HCT116 (cell line): ENCODE results near the gene CFAP46. TPM values are rescaled to one million over a fixed set of nuclear protein-coding genes. Genes with fewer than 3 reads are reported as not detected.

Source experiments
- ATAC-seq: fragments of 200-7000 bp; cut with Tn5 transposase; 2 replicates; pipeline ENCODE4 v1.9.1; 2020; ENCODE audit warnings: mild to moderate bottlenecking, moderate library complexity
- BruUV-seq: library from RNA; stranded (reverse); fragments of 400-500 nt; replicated peaks from 2 replicates; lab custom pipeline; 2021; lab: Mats Ljungman, UMichigan
- CTCF ChIA-PET: fragments of 300-600 bp; sonication (Branson Sonifier 250); formaldehyde crosslinking; loops from one replicate; lab custom pipeline; 2021; ENCODE audit warnings: antibody characterized with exemption; lab: Charles Lee
- POLR2A ChIA-PET: fragments of 300-600, 350-600 bp; sonication (Branson Sonifier 250); formaldehyde crosslinking; loops from one replicate; lab custom pipeline; 2021; ENCODE audit warnings: antibody characterized with exemption; lab: Charles Lee
- RAD21 ChIA-PET, 2 experiments: fragments of 300-600 bp; sonication (Branson Sonifier 250); formaldehyde crosslinking; loops; one replicate each; lab custom pipeline; 2023; ENCODE audit warnings: low total read pairs in 2 of 2; ENCODE audit not compliant: uncharacterized antibody in 2 of 2, unreplicated experiment in 2 of 2, low non-redundant PET in 1 of 2; lab: Charles Lee
- DNase-seq: peaks from one replicate; pipeline ENCODE4 v3.0.0-alpha.2; 2010; ENCODE audit warnings: low read depth, low spot score
- H2AFZ ChIP-seq: fragments of 200-600 bp; shearing (Covaris generic), sonication (generic); 2 replicates; pipeline ENCODE4 v1.6.1; 2017; ENCODE audit warnings: low read depth, mixed run types, mixed read lengths, antibody characterized with exemption, low read length; ENCODE audit not compliant: poor library complexity, severe bottlenecking
- H3K27ac ChIP-seq: 2 replicates; pipeline ENCODE4 v1.5.1; 2012; ENCODE audit warnings: low read depth, low read length
- H3K27me3 ChIP-seq: fragments of 200-600 bp; sonication (generic); 2 replicates; pipeline ENCODE4 v1.6.1; 2016; ENCODE audit warnings: mixed run types, low read length, mixed read lengths; ENCODE audit not compliant: insufficient read depth
- H3K36me3 ChIP-seq, 2 experiments: fragments of 200-500 bp in 1 of 2; fragments of 200-600 bp in 1 of 2; sonication (Bioruptor generic) in 1 of 2; sonication (generic) in 1 of 2; 2 replicates each; pipeline versions ENCODE4 v1.5.1 to v1.6.1; 2014 to 2016; ENCODE audit warnings: low read length in 2 of 2, inconsistent platforms in 1 of 2, mixed read lengths in 1 of 2, mixed run types in 1 of 2; ENCODE audit not compliant: insufficient read depth in 2 of 2, control insufficient read depth in 1 of 2
- H3K4me1 ChIP-seq, 2 experiments: fragments of 200-600 bp in 1 of 2; sonication (generic) in 1 of 2; 2 replicates each; pipeline versions ENCODE4 v1.5.1 to v1.6.1; 2012 to 2017; ENCODE audit warnings: low read length in 2 of 2, inconsistent platforms in 1 of 2, mild to moderate bottlenecking in 1 of 2, mixed read lengths in 1 of 2, mixed run types in 1 of 2, moderate library complexity in 1 of 2; ENCODE audit not compliant: insufficient read depth in 2 of 2, control insufficient read depth in 1 of 2
- H3K4me2 ChIP-seq: fragments of 200-600 bp; sonication (generic); 2 replicates; pipeline ENCODE4 v1.6.1; 2017; ENCODE audit warnings: mixed run types, low read length, mixed read lengths
- H3K4me3 ChIP-seq, 2 experiments: fragments of 200-600 bp in 1 of 2; sonication (generic) in 1 of 2; replicated peaks in 1 of 2; 2 replicates each; pipeline ENCODE4 v1.5.1; 2011 to 2016; ENCODE audit warnings: low read length in 2 of 2, control low read depth in 1 of 2, low read depth in 1 of 2, mild to moderate bottlenecking in 1 of 2, mixed read lengths in 1 of 2, mixed run types in 1 of 2
- H3K79me2 ChIP-seq: fragments of 200-600 bp; sonication (generic); 2 replicates; pipeline ENCODE4 v1.6.1; 2017; ENCODE audit warnings: mild to moderate bottlenecking, mixed run types, low read length, moderate library complexity, mixed read lengths; ENCODE audit not compliant: insufficient read depth
- H3K9ac ChIP-seq: fragments of 200-600 bp; sonication (generic); 2 replicates; pipeline ENCODE4 v1.6.1; 2016; ENCODE audit warnings: low read length, mixed read lengths
- H3K9me2 ChIP-seq: fragments of 200-600 bp; sonication (generic), shearing (Covaris generic); 2 replicates; pipeline ENCODE4 v1.6.1; 2017; ENCODE audit warnings: mixed run types, mild to moderate bottlenecking, moderate library complexity; ENCODE audit not compliant: insufficient read depth
- H3K9me3 ChIP-seq, 2 experiments: fragments of 200-500 bp in 1 of 2; fragments of 200-600 bp in 1 of 2; sonication (Bioruptor generic) in 1 of 2; sonication (generic) in 1 of 2; 2 replicates each; pipeline ENCODE4 v1.6.1; 2014 to 2017; ENCODE audit warnings: low read length in 2 of 2, mixed read lengths in 2 of 2, inconsistent platforms in 1 of 2, low read depth in 1 of 2, mild to moderate bottlenecking in 1 of 2, mixed run types in 1 of 2, moderate library complexity in 1 of 2; ENCODE audit not compliant: control insufficient read depth in 1 of 2, insufficient read depth in 1 of 2
- H4K20me1 ChIP-seq: fragments of 200-600 bp; sonication (generic), shearing (Covaris generic); 2 replicates; pipeline ENCODE4 v1.6.1; 2017; ENCODE audit warnings: mixed run types, mild to moderate bottlenecking, moderate library complexity; ENCODE audit not compliant: insufficient read depth
- CBX3 ChIP-seq: IDR thresholded peaks from 2 replicates; pipeline ENCODE4 v1.6.1; 2012; ENCODE audit warnings: low read depth
- CEBPB ChIP-seq: IDR thresholded peaks from 2 replicates; pipeline ENCODE4 v1.6.1; 2012; ENCODE audit warnings: low read depth
- ELF1 ChIP-seq: IDR thresholded peaks from 2 replicates; pipeline ENCODE4 v1.6.1; 2012; ENCODE audit warnings: low read depth, borderline replicate concordance
- EZH2 ChIP-seq: fragments of 200-600 bp; sonication (generic); IDR thresholded peaks from 2 replicates; pipeline ENCODE4 v1.6.1; 2017; ENCODE audit warnings: antibody characterized with exemption, mixed run types
- JUND ChIP-seq: IDR thresholded peaks from 2 replicates; pipeline ENCODE4 v1.6.1; 2012
- REST ChIP-seq: IDR thresholded peaks from 2 replicates; pipeline ENCODE4 v1.6.1; 2012; ENCODE audit warnings: low read depth
- SIN3A ChIP-seq: IDR thresholded peaks from 2 replicates; pipeline ENCODE4 v1.6.1; 2012; ENCODE audit warnings: low read depth
- SRF ChIP-seq: IDR thresholded peaks from 2 replicates; pipeline ENCODE4 v1.6.1; 2012; ENCODE audit warnings: low read depth
- ZFX ChIP-seq: fragments of 450-650 bp; IDR thresholded peaks from 2 replicates; pipeline ENCODE4 v1.6.1; 2017
- intact Hi-C: fragments of 100-400 bp; cut with micrococcal nuclease; formaldehyde crosslinking; loops from 2 replicates; pipeline ENCODE4 v1.10.0; 2022
- total RNA-seq: library from RNA; stranded (reverse); gene quantifications from one replicate; pipeline ENCODE4 v1.2.1, GENCODE V29; 2021; ENCODE audit not compliant: unreplicated experiment

Gene CFAP46
- total RNA-seq, 1 experiment from 2014 or later, result 1.4 TPM

DNA sequence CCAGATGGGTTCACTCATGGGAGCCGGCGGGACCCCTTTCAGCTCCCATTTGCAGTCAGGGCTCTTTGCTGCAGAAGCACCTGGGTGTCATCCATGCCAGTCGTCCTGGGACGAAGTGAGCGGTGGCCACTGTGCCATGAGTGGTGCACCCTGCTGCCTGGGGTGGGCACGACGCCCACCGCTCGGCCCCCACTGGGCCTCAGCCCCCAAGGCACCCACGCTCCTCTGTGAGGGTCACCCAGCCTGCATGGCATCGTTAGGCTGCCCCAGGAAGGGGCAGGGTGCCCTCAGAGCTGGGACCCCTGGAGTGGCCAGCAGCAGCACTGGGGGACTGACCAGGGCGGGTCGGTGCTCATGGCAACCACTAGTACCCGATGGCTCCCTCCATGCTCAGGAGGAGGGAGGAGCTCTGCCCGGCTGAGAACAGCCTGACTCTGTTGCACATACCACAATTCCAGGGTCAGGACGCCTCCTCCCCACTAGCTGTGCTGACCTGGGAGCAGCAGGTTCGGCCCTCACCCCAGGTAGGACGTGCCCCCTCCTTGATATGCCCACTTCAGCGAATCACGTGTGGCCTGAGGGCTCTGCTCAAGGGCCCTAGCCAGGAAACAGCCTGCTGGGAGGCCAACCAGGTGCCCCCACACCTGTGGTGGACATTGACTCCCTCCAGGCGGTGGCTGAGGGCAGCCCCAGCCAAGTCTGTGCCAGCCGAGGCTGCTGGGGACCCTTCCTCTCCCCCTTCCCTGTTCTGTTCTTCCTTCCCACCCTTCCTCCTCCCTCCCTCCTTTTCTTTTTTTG is 28.5 kb upstream of the CFAP46 start:
- BruUV-seq, result no TSS peak

DNA sequence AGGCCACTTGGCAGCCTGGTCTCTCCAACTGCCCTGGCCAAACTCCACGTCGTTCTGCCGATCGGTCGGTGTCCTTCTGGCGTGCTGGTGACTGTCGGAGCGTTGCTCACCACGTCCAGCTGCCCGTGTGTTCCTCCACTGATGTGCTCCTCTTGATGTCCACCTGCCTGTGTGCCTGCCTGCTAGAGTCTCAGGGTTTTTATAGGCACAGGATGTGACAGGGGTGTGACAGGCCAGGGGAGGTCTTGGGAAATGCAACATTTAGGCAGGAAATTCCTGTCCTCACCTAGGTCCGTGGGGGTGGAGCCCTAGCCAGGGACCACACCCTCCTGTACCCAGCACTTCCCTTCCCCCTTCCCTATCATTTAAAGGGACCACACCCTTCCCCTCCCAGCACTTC is 25.2 kb upstream of the CFAP46 start:
- intact Hi-C loops, result no loop called here
- TF ChIP-seq CEBPB (no peak), ELF1 (no peak), EZH2 (no peak), CBX3 (no peak), JUND (no peak), SIN3A (no peak), SRF (no peak), REST (no peak)
- TF ChIP-seq, all 23 proteins: peak for 0
- H3K9ac ChIP-seq, result no peak overlapping the region
- DNase-seq (no peak), ATAC-seq (no peak)
- no peaks in the 10 kb centered on the region for H3K9me3 ChIP-seq
- CTCF ChIA-PET, result no interaction called here
- H3K27me3 ChIP-seq, result no peaks in the 10 kb centered on the region
- no peak overlapping the region for H3K4me3 ChIP-seq
- H3K9me2 ChIP-seq, result no peaks in the 10 kb centered on the region
- no peak overlapping the region for H3K4me2 ChIP-seq
- H3K4me1 ChIP-seq, result 0 out of 4 replicates have a peak, but pooled peaks cover 0 to 3% of the 10 kb centered on the region in 2 experiments
- no TSS peak for BruUV-seq
- POLR2A ChIA-PET, result no interaction called here
- RAD21 ChIA-PET, result no interaction called here
- no peaks in the 10 kb centered on the region for H3K79me2 ChIP-seq
- H3K36me3 ChIP-seq, result no peaks in the 10 kb centered on the region
- H2AFZ ChIP-seq, result no peak overlapping the region
- no peak overlapping the region for H3K27ac ChIP-seq
- no peaks in the 10 kb centered on the region for H4K20me1 ChIP-seq

More for the DNA sequence above, 28.5 kb upstream of the CFAP46 start:
- no peak overlapping the region for H3K9ac ChIP-seq
- H3K36me3 ChIP-seq, result no peaks in the 10 kb centered on the region
- 0 out of 4 replicates have a peak, but pooled peaks cover 0 to 3% of the 10 kb centered on the region in 2 experiments for H3K4me1 ChIP-seq
- RAD21 ChIA-PET, result no interaction called here
- no peak overlapping the region for H3K4me3 ChIP-seq
- POLR2A ChIA-PET, result no interaction called here
- CTCF ChIA-PET, result no interaction called here
- H3K27ac ChIP-seq, result no peak overlapping the region
- no peaks in the 10 kb centered on the region for H3K27me3 ChIP-seq
- H3K9me2 ChIP-seq, result no peaks in the 10 kb centered on the region
- H3K79me2 ChIP-seq, result no peaks in the 10 kb centered on the region
- no peaks in the 10 kb centered on the region for H3K9me3 ChIP-seq
- TF ChIP-seq ZFX, result no peak
- TF ChIP-seq, all 23 proteins: peak for 0
- intact Hi-C loops, result no loop called here
- H2AFZ ChIP-seq, result no peak overlapping the region
- no peak overlapping the region for H3K4me2 ChIP-seq
- ATAC-seq (no peak), DNase-seq (no peak)
- no peaks in the 10 kb centered on the region for H4K20me1 ChIP-seq
